Esophagus (tissue), 2 donors: ENCODE results near the gene SYNE1. TPM values are rescaled to one million over a fixed set of nuclear protein-coding genes. Genes with fewer than 3 reads are reported as not detected.

Experiments used
- H3K27ac ChIP-seq, 2 donors: one replicate each; pipeline ENCODE4 v1.5.1; 2013; ENCODE audit warnings: low read depth in 2 of 2, mild to moderate bottlenecking in 2 of 2, inconsistent platforms in 1 of 2, low read length in 1 of 2, moderate library complexity in 1 of 2
- H3K27me3 ChIP-seq, 2 donors: one replicate each; pipeline ENCODE4 v1.6.1; 2013; ENCODE audit warnings: low read length in 2 of 2, control low read depth in 1 of 2, mild to moderate bottlenecking in 1 of 2; ENCODE audit not compliant: insufficient read depth in 2 of 2, control insufficient read depth in 1 of 2
- H3K36me3 ChIP-seq, 2 donors: one replicate each; pipeline ENCODE4 v1.6.1; 2013; ENCODE audit warnings: low read length in 1 of 2; ENCODE audit not compliant: control insufficient read depth in 2 of 2, insufficient read depth in 2 of 2
- H3K4me1 ChIP-seq, 2 donors: one replicate each; pipeline ENCODE4 v1.6.1; 2013; ENCODE audit warnings: low read length in 1 of 2; ENCODE audit not compliant: control insufficient read depth in 2 of 2, insufficient read depth in 2 of 2
- H3K4me3 ChIP-seq, 2 donors: one replicate each; pipeline ENCODE4 v1.5.1; 2013; ENCODE audit warnings: low read length in 2 of 2, mild to moderate bottlenecking in 2 of 2, low read depth in 1 of 2, moderate library complexity in 1 of 2
- H3K9me3 ChIP-seq, 2 donors: one replicate each; pipeline ENCODE4 v1.6.1; 2013; ENCODE audit warnings: mild to moderate bottlenecking in 2 of 2, low read depth in 1 of 2, low read length in 1 of 2, moderate library complexity in 1 of 2; ENCODE audit not compliant: control insufficient read depth in 2 of 2, insufficient read depth in 1 of 2
- WGBS, 2 donors: extraction: QIAGEN DNeasy Blood & Tissue Kit; methylation state at CpG; one replicate each; pipeline ENCODE4 v1.1.7; 2013; 5-methylcytosine and 5-hydroxymethylcytosine counted together
- polyA plus RNA-seq, 2 donors: library from polyadenylated mRNA; stranded (reverse); fragments of 200-250 nt; gene quantifications; one replicate each; pipeline ENCODE4 v1.2.3, GENCODE V29; 2013
- donor health status: healthy with polysubstance abuse.
- donor health status: Bipolar disorder and iron deficiency.

SYNE1 gene
- polyA plus RNA-seq, 2 donors, result 5.4 to 7.1 TPM

GRCh38 chr6:152360034-152360433 lies 277.1 kb downstream of the SYNE1 start:
- Histone ChIP-seq H3K4me3 (no peak overlapping the region), H3K36me3 (no peaks in the 10 kb centered on the region), H3K27ac (no peak overlapping the region), H3K9me3 (no peaks in the 10 kb centered on the region), H3K4me1 (no peaks in the 10 kb centered on the region), H3K27me3 (no peaks in the 10 kb centered on the region)
- 87 to 92% methylated on average over 6 of the region's 6 CpGs for whole genome bisulfite sequencing, 2 donors

DNA sequence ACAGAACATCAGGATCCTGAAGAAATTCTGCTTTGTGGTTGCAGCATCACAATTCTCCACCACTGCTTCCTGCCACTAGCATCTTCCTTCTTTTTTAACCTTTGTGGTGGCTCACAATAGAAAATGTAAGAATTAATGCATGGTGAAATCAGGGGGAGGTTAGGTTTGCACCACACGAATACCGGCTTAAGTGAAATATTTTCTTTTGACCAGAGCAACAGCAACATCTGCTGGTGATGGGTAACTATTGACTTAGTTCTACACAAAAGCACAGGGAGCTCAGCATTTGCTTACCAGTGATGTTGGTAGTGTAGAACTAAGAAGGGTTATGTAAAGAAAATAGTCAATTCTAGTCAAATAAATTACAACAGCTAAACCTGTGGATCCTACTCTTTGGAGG lies 280.5 kb downstream of the SYNE1 start:
- 24 to 35% methylated on average over 2 of the region's 2 CpGs for WGBS, 2 donors
- Histone ChIP-seq H3K36me3 (peaks cover 0 to 3% of the 10 kb centered on the region in 2 donors), H3K4me3 (no peak overlapping the region), H3K9me3 (no peaks in the 10 kb centered on the region), H3K4me1 (no peaks in the 10 kb centered on the region), H3K27me3 (no peaks in the 10 kb centered on the region), H3K27ac (no peak overlapping the region)

- no peaks in the 10 kb centered on the region for H3K9me3 ChIP-seq
- WGBS, 2 donors, result 52 to 62% methylated on average over 1 of the region's 1 CpG
- no peaks in the 10 kb centered on the region for H3K4me1 ChIP-seq
- H3K27me3 ChIP-seq, result no peaks in the 10 kb centered on the region
- H3K27ac ChIP-seq, result no peak overlapping the region
- peaks cover 0 to 3% of the 10 kb centered on the region in 2 donors for H3K36me3 ChIP-seq
- no peak overlapping the region for H3K4me3 ChIP-seq
Measured at GRCh38 chr6:152356016-152356415, 281.1 kb downstream of the SYNE1 start.

DNA sequence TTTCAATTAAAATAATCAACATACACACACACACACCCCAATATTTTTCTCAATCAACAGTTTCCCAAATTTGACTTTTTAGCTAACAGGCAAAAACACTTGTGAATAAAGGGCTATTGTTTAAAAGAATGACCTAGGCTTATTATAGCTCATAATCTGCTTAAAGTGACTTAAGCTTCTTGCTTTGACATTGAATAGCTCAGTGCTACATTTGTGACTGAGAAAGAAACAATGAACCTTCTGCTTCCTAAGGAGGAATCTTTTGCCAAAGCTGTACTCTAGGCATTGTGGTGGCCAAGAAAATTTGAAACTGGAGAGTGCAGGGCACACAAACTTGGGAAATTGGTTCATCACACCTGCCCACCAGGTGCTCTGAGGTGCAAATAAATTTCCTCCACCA lies 282.0 kb downstream of the SYNE1 start:
- Histone ChIP-seq H3K4me3 (no peak overlapping the region), H3K4me1 (no peaks in the 10 kb centered on the region), H3K27me3 (no peaks in the 10 kb centered on the region), H3K9me3 (no peaks in the 10 kb centered on the region), H3K27ac (no peak overlapping the region), H3K36me3 (peaks cover under 1 to 3% of the 10 kb centered on the region in 2 donors)

GRCh38 chr6:152353440-152353839 lies 283.7 kb downstream of the SYNE1 start:
- H3K27ac ChIP-seq, result no peak overlapping the region
- H3K4me3 ChIP-seq, result no peak overlapping the region
- peaks cover 4 to 7% of the 10 kb centered on the region in 2 donors for H3K36me3 ChIP-seq
- no peaks in the 10 kb centered on the region for H3K9me3 ChIP-seq
- no peaks in the 10 kb centered on the region for H3K27me3 ChIP-seq
- H3K4me1 ChIP-seq, result no peaks in the 10 kb centered on the region
- WGBS, 2 donors, result 89 to 91% methylated on average over 6 of the region's 6 CpGs

DNA sequence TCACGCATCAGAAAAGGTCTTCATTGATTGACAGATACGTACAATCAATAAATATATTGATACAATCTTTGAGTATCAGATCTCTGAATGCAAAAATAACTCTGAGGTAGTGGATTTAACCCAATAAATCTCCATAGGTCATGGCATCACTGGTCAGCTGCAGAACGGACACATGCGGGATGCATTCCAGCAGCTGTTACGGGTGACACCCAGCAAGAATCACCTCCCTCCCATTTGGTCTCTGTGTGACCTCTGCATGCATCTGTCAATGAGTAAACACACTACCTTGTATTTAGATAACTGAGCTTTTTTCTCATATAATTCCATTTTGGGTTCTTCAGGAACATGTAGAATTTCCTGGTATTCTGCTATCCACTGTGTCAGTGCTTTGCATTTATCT lies 285.4 kb downstream of the SYNE1 start:
- H3K36me3 ChIP-seq, result peaks cover 4 to 7% of the 10 kb centered on the region in 2 donors

DNA sequence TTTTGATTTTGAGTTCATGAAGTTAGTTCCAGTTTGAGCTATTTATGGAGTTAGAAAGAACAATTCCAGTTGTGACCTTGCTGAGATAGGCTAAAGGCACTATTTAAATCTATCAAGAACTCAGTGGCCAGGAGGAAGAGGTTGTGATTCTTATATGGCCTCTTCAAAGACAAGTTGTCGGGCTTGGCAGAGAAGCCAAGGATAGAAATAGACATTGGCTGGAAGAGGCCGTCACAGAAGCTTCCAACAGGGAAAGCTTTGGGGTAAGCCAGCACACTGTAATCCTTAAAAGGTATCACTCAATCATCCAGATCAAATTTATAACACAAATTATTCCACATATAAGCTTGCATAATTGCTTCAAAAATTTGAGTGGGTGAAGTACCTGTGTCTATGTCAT lies 286.1 kb downstream of the SYNE1 start:
- whole genome bisulfite sequencing, 2 donors, result 76 to 83% methylated on average over 2 of the region's 2 CpGs
- H3K4me1 ChIP-seq, result no peaks in the 10 kb centered on the region
- peaks cover 4 to 7% of the 10 kb centered on the region in 2 donors for H3K36me3 ChIP-seq
- no peak overlapping the region for H3K4me3 ChIP-seq
- H3K27me3 ChIP-seq, result no peaks in the 10 kb centered on the region
- H3K27ac ChIP-seq, result no peak overlapping the region
- H3K9me3 ChIP-seq, result no peaks in the 10 kb centered on the region

More for the DNA sequence above, 285.4 kb downstream of the SYNE1 start:
- WGBS, 2 donors, result 83 to 85% methylated on average over 5 of the region's 5 CpGs
- H3K4me3 ChIP-seq, result no peak overlapping the region
- H3K9me3 ChIP-seq, result no peaks in the 10 kb centered on the region
- H3K27me3 ChIP-seq, result no peaks in the 10 kb centered on the region
- H3K27ac ChIP-seq, result no peak overlapping the region
- no peaks in the 10 kb centered on the region for H3K4me1 ChIP-seq

GRCh38 chr6:152348116-152348515 lies 289.0 kb downstream of the SYNE1 start:
- 94 to 98% methylated on average over 6 of the region's 6 CpGs for WGBS, 2 donors
- H3K36me3 ChIP-seq, result peaks cover 4% of the 10 kb centered on the region in 2 donors

DNA sequence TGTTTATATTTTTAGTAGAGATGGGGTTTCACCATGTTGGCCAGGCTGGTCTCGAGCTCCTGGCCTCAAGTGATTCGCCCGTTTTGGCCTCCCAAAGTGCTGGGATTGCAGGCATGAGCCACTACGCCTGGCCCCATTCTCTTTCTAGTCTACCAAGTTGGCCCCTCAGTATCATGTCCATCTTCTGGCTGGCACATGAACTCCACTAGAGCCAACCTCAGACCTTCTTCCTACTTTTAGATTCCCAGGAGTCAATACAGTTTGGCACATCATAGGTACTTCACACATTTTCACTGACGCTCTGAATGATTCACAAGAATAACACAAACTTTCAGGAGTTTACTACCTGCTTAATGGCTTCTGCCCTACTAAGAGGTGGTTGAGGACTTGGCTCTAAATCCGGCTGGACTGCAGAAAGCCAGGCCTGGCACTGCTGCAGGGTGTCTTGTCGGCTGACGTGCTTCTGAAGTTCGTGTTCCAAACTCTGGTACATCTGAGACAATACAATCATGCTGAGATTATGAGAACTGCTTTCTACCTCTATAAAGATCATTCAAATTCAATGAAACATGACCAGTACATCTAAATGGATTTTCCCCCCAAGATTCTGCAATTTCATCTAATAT lies 293.3 kb downstream of the SYNE1 start:
- Histone ChIP-seq H3K36me3 (no peaks in the 10 kb centered on the region), H3K9me3 (no peaks in the 10 kb centered on the region), H3K4me1 (no peaks in the 10 kb centered on the region), H3K4me3 (no peak overlapping the region), H3K27ac (no peak overlapping the region), H3K27me3 (no peaks in the 10 kb centered on the region)
- WGBS, 2 donors, result 94 to 97% methylated on average over 9 of the region's 9 CpGs

More at GRCh38 chr6:152348116-152348515, 289.0 kb downstream of the SYNE1 start:
- Histone ChIP-seq H3K4me1 (no peaks in the 10 kb centered on the region), H3K9me3 (no peaks in the 10 kb centered on the region), H3K4me3 (no peak overlapping the region), H3K27ac (no peak overlapping the region), H3K27me3 (no peaks in the 10 kb centered on the region)

DNA sequence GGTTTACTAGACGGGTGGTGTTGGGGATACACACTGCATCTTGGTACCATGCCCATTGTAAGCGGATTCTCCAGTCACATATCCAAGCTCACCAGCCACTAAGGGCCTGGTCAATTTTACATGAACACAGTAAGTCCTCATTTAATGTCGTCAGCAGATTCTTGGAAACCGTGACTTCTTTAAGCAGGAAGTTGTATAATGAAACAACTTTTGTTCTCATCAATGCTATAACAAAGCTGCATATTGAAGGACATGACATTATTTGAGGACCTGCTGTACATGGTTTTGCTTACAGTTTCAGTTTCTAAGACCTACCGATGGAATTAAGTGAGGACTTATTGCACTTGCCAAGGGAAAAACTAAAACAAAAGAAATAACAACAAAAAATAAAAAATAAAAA lies 295.6 kb downstream of the SYNE1 start:
- WGBS, 2 donors, result 86 to 87% methylated on average over 5 of the region's 5 CpGs
- Histone ChIP-seq H3K36me3 (no peaks in the 10 kb centered on the region), H3K9me3 (no peaks in the 10 kb centered on the region), H3K27ac (no peak overlapping the region), H3K4me3 (no peak overlapping the region), H3K27me3 (no peaks in the 10 kb centered on the region), H3K4me1 (no peaks in the 10 kb centered on the region)
